ENCODE measurements around the gene RCOR1. TPM values are rescaled to one million over a fixed set of nuclear protein-coding genes. Genes with fewer than 3 reads are reported as not detected.
A peak's percentile ranks its signal among the peaks of the same experiment; 100 is the strongest.

The RCOR1 gene
- total RNA-seq, 3 donors from 2014 or later (not counting 1 experiment from before 2014, with no cell fraction given): 20.3 to 36.5 (median 21.8) TPM

- no peaks in the 10 kb centered on the region for H3K36me3 Mint-ChIP-seq
- Histone ChIP-seq H3K4me3 (ENCODE audit: low read length) (no peak overlapping the region), H3K27me3 (ENCODE audit: control insufficient read depth, insufficient read depth, low read length) (no peaks in the 10 kb centered on the region), H3K9me3 (ENCODE audit: control insufficient read depth, insufficient read depth, low read length) (no peaks in the 10 kb centered on the region), H3K4me1 (ENCODE audit: control insufficient read depth, insufficient read depth, low read length) (no peaks in the 10 kb centered on the region), H3K36me3 (ENCODE audit: control insufficient read depth, insufficient read depth, low read length) (no peaks in the 10 kb centered on the region), H3K27ac (ENCODE audit: low read length) (no peak overlapping the region)
- WGBS (ENCODE audit: insufficient coverage): 83% methylated on average over 3 of the region's 4 CpGs
- H3K4me3 Mint-ChIP-seq: no peak overlapping the region
- TF ChIP-seq, protein P1, sequence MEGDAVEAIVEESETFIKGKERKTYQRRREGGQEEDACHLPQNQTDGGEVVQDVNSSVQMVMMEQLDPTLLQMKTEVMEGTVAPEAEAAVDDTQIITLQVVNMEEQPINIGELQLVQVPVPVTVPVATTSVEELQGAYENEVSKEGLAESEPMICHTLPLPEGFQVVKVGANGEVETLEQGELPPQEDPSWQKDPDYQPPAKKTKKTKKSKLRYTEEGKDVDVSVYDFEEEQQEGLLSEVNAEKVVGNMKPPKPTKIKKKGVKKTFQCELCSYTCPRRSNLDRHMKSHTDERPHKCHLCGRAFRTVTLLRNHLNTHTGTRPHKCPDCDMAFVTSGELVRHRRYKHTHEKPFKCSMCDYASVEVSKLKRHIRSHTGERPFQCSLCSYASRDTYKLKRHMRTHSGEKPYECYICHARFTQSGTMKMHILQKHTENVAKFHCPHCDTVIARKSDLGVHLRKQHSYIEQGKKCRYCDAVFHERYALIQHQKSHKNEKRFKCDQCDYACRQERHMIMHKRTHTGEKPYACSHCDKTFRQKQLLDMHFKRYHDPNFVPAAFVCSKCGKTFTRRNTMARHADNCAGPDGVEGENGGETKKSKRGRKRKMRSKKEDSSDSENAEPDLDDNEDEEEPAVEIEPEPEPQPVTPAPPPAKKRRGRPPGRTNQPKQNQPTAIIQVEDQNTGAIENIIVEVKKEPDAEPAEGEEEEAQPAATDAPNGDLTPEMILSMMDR (IDR thresholded peaks at IDR 0.05): no peak
- DNase-seq: no peak
- no peaks in the 10 kb centered on the region for H3K9me3 Mint-ChIP-seq
- no peaks in the 10 kb centered on the region for H3K27me3 Mint-ChIP-seq (ENCODE audit: low read depth in 2 of 2)
- intact Hi-C loops (cut with micrococcal nuclease): no loop called here
- ATAC-seq: no peak
- H3K27ac Mint-ChIP-seq: no peak overlapping the region
- H3K4me1 Mint-ChIP-seq: peaks cover 0 to 4% of the 10 kb centered on the region in 2 donors
Measured at GRCh38 chr14:102608064-102608446, 15.6 kb downstream of the RCOR1 start.

DNA sequence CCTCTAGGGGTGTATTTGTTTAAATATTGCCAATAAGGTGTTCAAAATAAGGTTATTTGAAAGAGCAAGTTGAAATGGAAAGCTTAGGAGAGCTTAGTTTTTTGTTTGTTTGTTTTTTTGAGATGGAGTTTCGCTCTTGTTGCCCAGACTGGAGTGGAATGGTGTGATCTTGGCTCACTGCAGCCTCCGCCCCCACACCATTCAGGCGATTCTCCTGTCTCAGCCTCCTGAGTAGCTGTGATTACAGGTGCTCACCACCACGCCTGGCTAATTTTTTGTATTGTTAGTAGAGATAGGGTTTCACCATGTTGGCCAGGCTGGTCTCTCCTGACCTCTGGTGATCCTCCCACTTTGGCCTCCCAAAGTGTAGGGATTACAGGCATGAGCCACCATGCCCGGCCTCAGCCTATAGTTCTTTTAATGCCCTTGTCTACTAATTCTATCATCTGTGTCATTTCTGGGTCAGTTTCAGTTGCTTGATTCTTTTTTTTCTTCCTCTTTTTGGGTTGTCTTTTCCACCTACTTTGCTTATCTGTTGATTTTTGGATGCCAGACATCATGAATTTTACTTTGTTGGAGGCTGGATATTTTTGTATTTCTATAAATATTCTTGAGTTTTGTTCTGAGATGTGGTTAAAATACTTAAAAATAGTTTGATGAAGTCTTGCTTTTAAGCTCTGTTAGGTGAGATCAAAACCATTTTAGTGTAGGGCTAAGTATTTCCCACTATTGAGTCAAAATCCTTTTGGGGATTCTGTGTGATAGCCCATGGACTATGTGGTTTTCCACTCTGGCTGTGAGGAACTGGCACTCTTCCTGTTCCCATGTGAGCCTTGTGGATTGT, 18.7 kb downstream of the RCOR1 start:
- no peaks in the 10 kb centered on the region for H3K4me1 ChIP-seq (ENCODE audit: control insufficient read depth, insufficient read depth, low read length)
- Mint-ChIP-seq H3K4me1 (no peaks in the 10 kb centered on the region), H3K36me3 (no peaks in the 10 kb centered on the region), H3K27me3 (ENCODE audit: low read depth in 2 of 2) (no peaks in the 10 kb centered on the region), H3K9me3 (no peaks in the 10 kb centered on the region), H3K27ac (no peak overlapping the region), H3K4me3 (no peak overlapping the region)
- TF ChIP-seq, protein P1 (IDR thresholded peaks at IDR 0.05): no peak
- H3K36me3 ChIP-seq (ENCODE audit: control insufficient read depth, insufficient read depth, low read length): no peaks in the 10 kb centered on the region
- H3K9me3 ChIP-seq (ENCODE audit: control insufficient read depth, insufficient read depth, low read length): no peaks in the 10 kb centered on the region
- H3K4me3 ChIP-seq (ENCODE audit: low read length): no peak overlapping the region
- 77% methylated on average over 5 of the region's 5 CpGs for WGBS (ENCODE audit: insufficient coverage)
- no peaks in the 10 kb centered on the region for H3K27me3 ChIP-seq (ENCODE audit: control insufficient read depth, insufficient read depth, low read length)
- intact Hi-C loops (cut with micrococcal nuclease): no loop called here
- no peak overlapping the region for H3K27ac ChIP-seq (ENCODE audit: low read length)
- DNase-seq: no peak
- ATAC-seq: no peak

- 92% methylated on average over 2 of the region's 2 CpGs for WGBS (ENCODE audit: insufficient coverage)
- Mint-ChIP-seq H3K4me1 (peaks cover 9 to 20% of the 10 kb centered on the region in 2 donors), H3K36me3 (no peaks in the 10 kb centered on the region), H3K9me3 (no peaks in the 10 kb centered on the region), H3K27me3 (ENCODE audit: low read depth in 2 of 2) (no peaks in the 10 kb centered on the region), H3K4me3 (no peak overlapping the region), H3K27ac (peak overlapping the region in 1 of 2 donors; percentile 30)
- intact Hi-C loops (cut with micrococcal nuclease): no loop called here
- ATAC-seq (no peak), DNase-seq (no peak)
- Histone ChIP-seq H3K27ac (ENCODE audit: low read length) (no peak overlapping the region), H3K36me3 (ENCODE audit: control insufficient read depth, insufficient read depth, low read length) (no peaks in the 10 kb centered on the region), H3K9me3 (ENCODE audit: control insufficient read depth, insufficient read depth, low read length) (no peaks in the 10 kb centered on the region), H3K27me3 (ENCODE audit: control insufficient read depth, insufficient read depth, low read length) (no peaks in the 10 kb centered on the region), H3K4me1 (ENCODE audit: control insufficient read depth, insufficient read depth, low read length) (no peaks in the 10 kb centered on the region), H3K4me3 (ENCODE audit: low read length) (no peak overlapping the region)
- TF ChIP-seq, protein P1 (IDR thresholded peaks at IDR 0.05): no peak
Measured at GRCh38 chr14:102616318-102616717, 23.9 kb downstream of the RCOR1 start.

Data from natural killer cell (primary cell).